GM12865 (cell line): ENCODE measurements around the gene TMEM218.

Source experiments
- DNase-seq: peaks from one replicate; pipeline ENCODE4 v3.0.0; 2010; ENCODE audit warnings: low read depth
- H3K4me3 ChIP-seq: 2 replicates; pipeline ENCODE4 v1.5.1; 2011; ENCODE audit warnings: mild to moderate bottlenecking, low read depth, low read length, control low read depth
- TF ChIP-seq, protein P1 (sequence below): IDR thresholded peaks from 2 replicates; pipeline ENCODE4 v1.5.1; 2011; ENCODE audit warnings: low read length, control low read depth, low read depth, inconsistent platforms; ENCODE audit not compliant: insufficient read depth; ENCODE audit errors: missing control alignments

TMEM218 gene

DNA sequence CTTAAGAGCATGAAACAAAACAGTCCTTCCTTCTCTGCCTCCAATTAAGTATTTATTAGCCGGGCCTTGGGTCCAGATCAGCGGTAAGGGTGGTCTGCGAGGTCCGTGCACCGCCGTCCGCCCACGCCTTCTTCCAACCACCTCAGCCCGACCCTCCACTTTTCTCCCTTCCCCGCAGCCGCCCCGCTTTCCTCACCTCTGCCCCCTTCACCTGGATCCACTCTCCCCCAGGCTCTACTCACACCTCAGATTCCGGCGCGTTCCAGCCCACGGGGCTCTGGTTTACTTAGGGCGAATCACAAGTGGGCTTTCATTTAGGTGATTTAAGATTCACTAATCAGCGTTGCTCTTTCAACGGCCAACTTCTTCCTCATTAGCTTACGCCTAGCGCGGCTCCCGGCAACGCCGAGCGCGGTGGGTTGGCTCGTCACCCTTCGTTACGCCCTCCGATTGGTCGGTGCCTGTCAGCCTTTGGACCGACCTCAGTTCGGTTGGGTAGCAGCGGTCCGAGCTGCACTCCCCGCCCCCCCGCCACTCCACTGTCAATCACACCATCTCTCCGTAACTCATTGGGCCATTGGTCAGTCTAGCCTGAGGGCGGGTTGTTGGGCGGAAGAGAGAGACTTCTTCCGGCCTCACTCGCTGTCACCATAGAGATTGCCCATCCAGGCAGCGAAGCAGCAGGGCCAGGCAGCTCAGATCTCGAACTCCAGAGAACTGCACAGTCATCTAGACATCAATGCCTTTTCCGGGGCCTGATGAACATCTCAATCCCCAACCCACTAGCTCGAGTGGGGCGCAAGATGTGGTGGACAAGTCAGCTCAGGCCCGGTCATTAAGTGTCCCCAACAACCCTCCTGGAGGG lies at the start of gene TMEM218:
TMEM218 (minus strand) TSS at position 284 of the 865 bp plus-strand sequence. CDS start 9,385 bp downstream, outside the sequence.
- peak; percentile 99 for DNase-seq
- peak within 1 kb of the TSS; percentile 98 for H3K4me3 ChIP-seq
- TF ChIP-seq, protein P1, sequence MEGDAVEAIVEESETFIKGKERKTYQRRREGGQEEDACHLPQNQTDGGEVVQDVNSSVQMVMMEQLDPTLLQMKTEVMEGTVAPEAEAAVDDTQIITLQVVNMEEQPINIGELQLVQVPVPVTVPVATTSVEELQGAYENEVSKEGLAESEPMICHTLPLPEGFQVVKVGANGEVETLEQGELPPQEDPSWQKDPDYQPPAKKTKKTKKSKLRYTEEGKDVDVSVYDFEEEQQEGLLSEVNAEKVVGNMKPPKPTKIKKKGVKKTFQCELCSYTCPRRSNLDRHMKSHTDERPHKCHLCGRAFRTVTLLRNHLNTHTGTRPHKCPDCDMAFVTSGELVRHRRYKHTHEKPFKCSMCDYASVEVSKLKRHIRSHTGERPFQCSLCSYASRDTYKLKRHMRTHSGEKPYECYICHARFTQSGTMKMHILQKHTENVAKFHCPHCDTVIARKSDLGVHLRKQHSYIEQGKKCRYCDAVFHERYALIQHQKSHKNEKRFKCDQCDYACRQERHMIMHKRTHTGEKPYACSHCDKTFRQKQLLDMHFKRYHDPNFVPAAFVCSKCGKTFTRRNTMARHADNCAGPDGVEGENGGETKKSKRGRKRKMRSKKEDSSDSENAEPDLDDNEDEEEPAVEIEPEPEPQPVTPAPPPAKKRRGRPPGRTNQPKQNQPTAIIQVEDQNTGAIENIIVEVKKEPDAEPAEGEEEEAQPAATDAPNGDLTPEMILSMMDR: no peak

DNA sequence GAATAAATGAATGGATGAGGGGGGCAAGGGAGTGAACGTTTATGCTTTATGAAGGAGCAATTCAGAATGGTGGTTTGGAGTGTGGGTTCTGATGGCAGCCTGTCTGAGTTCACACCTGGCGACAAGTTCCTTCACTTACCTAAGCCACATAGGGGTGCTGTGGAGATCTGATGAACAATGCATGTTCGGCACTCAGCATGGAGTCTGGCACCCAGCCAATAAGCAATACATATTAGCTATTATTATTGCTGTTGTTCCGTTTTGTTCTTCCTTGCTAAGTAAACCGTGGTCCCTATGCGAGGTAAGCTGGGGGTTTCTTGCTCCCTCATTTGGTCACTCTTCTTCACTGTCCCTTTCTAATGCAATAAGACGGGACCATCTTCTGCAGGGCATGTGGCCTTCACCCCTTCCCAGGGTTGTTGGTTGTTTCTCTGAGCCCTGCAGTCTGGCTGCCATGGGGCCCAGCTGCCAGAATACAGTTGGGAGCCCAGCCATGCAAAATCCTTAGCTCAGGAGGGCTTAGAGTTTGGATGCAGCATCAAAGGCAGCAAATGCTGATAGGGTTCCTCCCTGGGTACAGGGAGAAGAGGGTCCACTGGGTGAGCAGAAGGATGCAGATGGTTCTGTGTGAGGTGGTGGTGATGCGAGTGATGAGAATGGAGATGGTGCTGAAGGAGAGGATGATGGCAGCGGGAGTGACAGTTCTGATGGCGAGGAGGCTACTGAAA lies 46.7 kb upstream of the TMEM218 start:
- TF ChIP-seq, protein P1: no peak
- no peak for DNase-seq
- no peak overlapping the region for H3K4me3 ChIP-seq

DNA sequence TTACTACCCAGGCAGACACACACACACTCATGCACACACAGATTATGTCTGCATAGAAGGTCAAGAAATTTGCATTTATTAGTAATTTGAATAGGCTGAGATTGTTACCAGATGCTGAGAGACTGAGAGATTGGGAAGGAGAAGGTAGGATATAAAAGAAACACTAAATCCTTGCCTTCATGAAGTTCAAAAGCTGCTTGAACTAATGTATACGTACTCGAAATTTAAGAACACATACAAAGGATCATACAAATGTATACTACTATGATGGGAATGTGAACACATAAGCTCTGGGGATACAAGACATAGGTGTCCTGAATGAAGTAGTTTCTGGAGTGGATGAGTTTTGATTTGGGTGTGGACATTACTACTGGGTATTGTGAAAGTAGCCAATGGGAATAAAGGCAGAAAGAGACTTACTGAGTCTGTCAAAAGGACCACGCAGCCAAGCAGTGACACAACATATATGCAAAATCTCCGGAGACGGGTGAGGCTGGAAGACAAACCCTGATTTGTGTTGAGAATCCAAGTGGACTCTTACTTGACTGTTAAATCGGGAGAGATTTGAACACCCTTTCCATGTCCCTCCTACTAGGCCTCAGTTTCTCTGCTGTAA lies 45.8 kb upstream of the TMEM218 start:
- DNase-seq: no peak
- no peak overlapping the region for H3K4me3 ChIP-seq
- TF ChIP-seq, protein P1: no peak

DNA sequence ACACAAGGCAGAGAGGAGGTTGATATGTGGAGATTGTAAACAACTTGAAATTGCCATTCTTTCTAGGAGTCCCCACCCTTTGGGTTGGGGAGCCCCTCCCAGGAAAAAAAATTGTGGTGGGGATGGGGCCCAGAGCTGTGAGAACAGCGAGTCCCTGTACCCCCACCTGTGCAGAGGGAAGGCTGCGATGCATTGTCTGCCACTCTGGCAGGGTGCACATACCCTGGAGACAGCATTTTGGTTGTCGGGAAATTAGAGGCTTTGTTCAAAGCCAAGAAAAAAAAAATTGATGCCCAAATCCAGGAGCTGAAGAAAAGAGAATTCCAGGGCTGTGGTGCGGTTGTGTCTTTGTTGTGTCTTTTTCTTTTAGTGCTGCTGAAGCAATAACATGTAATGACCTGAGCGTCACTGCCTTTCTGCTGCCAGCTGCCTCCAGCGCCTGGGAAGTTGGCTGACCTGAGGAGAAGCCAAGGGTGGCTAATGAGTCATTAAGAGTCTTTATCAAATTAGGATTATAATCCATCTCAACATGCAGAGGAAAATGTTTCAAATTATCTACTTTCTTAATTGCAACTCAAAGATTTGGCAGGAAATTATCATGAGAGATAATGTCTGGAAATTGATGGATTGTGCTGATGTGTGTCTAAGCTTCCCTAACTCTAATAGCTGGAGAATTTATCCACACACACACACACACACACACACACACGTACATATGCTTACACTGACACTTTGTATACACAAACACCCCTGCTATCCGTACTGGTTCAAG lies 45.1 kb upstream of the TMEM218 start:
- H3K4me3 ChIP-seq: no peak overlapping the region
- TF ChIP-seq, protein P1: no peak
- DNase-seq: no peak

DNA sequence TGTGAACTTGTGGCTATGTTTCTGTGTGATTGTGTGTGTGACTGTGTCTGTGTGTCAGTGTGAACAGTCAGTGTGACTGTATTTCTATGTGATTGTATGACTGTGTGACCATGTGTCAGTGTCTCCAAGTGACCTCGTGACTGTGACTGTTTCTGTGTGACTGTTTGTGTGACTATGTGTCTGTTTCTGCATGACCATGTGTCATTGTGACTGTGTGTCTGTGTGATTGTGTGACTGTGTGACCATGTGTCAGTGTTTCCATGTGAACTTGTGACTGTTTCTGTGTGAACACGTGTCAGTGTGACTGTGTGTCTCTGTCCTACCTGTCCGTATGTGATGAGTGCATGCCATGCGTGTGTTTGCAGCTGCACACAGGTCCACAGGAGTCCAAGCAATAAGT lies 44.3 kb upstream of the TMEM218 start:
- TF ChIP-seq, protein P1: no peak
- H3K4me3 ChIP-seq: no peak overlapping the region
- no peak for DNase-seq

DNA sequence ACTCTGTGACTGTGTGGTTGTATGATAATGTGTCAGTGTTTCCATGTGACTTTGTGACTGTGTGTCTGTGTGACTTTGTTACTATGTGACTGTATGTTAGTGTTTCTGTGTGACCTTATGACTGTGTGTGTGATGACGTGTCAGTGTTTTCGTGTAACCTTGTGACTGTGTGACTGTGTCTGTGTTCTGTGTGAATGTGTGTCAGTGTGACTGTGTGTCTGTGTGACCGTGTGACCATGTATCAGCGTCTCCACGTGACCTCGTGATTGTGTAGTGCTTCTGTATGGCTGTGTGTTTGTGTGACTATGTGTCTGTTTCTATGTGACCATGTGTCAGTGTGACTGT lies 43.6 kb upstream of the TMEM218 start:
- DNase-seq: no peak
- TF ChIP-seq, protein P1: no peak
- no peak overlapping the region for H3K4me3 ChIP-seq
